T follicular helper cell (primary cell): ENCODE data around the gene SUFU.
"Not testable (repeated sequence)": the region's sequence is repeated elsewhere in the genome, so short reads cannot be mapped to it uniquely, and the experiment has no call there.

ENCODE experiments used
- DNase-seq: peaks from one replicate; pipeline ENCODE4 v3.0.0-alpha.2; 2020; ENCODE audit warnings: low read depth

The SUFU gene

DNA sequence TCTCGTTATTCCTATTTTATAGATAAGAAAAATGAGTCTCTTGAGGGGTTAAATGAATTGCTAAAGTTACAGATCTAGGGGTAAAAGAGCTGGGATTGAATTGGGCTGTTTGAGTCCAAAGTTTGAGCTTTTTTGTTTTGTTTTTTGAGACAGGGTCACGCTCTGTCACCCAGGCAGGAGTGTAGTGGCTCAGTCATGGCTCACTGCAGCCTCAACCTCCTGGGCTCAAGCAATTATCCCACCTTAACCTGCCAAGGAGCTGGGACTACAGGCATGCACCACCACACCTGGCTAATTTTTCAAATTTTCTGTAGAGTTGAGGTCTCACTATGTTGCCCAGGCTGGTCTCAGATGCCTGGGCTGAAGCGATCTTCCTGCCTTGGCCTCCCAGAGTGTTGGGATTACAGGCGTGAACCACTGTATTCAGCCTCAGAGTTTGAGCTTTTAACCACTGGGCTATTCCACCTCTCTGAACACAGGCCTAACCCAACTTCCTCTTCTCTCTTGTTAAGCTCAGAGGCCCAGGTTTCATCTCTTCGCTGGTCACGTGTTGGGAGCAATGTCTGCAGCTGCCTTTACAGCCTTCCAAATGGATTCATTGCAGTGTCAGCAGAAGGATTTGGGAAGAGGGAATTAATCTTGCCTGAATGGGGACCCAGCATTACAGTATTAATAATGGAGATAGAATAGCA lies 8.0 kb downstream of the SUFU start:
- DNase-seq: no peak

DNA sequence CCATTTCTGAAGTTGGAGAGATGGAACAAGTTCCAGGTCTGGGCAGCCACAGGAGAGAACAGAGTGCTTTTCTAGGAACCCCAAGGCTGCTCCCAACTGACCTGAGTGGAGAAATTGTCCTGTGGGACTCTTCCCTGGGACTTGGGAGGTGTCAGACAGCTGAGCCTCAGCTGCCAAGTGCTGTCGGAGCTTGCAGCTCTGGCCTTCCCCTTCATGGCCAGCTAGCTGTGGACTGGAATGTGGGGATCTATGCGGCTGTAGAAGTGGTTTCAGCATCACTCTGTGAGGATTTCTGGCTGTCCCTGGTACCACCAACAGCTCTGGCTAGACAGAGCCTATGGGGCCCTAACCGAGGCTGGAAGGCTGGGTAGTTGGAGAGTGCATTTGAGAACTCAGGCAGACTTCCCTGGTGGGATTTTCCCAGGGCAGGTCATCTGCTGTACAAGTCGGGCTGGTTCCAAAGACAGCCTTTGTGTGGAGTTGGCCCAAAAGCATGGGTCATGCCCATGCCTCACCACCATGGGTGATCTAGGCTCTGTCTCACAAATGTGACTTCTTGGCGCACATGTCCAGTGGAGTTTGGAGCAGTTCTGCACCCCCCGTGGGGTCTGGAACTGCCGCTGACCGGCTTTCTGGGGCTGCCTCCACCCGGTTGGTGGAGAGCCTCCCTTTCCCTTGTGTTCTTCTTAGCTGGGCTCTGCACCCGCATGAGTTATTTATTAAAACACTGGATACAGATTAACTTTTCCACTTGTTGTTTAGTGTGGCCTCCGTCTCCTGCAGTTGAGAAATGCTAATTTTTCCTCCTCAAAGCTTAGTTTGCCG lies 10.9 kb downstream of the SUFU start:
- no peak for DNase-seq

DNA sequence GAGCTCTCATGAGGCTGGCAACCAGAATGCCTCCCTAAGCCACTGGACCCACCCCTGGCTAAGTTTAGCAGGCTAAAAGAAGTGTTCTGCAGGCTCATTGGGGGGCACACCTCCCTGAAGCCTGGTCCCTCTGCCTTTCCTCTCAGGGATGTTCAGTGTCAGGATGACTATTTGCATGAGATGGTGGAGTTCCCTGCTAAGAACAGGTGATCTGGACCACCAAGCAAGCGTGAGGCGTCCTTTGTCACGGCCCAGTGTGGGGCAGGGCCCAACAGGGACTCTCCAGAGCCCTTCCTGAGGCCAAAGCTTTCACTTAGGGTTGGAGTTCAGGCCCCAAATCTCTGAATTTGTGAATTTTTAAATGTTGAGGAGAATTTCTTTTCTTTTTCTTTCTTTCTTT lies 12.0 kb downstream of the SUFU start:
- no peak for DNase-seq

DNA sequence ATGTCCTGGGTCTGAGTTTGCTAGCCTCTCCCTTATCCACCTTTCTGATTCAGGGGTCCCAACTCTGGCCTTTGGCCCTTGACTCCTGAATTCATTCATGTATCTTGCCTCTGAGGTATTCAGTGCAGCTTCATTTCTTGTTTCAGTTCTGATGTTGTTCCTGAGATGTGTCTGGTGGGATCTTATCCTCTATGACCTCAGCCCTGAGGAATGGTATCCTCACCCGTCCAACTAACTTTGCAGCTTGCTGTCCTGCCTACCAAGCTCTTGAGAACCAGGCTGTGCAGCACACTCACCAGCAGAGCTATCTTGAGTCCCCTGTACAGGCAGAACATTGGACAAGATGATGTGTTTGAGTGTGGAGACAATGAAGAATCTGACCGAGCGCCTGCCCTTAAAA lies 13.8 kb downstream of the SUFU start:
- DNase-seq: no peak

DNA sequence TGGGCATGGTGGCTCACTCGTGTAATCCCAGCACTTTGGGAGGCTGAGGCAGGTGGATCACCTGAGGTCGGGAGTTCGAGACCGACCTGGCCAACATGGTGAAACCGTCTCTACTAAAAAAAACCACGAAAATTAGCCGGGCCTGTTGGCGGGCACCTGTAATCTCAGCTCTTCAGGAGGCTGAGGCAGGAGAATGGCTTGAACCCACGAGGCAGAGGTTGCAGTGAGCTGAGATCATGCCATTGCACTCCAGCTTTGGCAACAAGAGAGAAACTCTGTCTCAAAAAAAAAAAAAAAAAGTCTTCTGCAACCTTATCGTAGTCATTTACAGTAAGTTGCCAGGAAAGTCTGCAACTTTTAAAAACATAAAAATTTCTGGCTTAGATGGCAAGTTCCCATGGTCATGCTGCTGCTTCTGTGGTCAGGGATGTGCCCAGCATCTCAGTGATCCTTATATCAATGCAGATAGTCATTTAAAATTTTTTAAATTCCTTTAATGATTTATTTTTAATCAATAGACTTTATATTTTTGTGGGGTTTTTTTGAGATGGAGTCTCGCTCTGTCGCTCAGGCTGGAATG lies 15.6 kb downstream of the SUFU start:
- DNase-seq: no peak

DNA sequence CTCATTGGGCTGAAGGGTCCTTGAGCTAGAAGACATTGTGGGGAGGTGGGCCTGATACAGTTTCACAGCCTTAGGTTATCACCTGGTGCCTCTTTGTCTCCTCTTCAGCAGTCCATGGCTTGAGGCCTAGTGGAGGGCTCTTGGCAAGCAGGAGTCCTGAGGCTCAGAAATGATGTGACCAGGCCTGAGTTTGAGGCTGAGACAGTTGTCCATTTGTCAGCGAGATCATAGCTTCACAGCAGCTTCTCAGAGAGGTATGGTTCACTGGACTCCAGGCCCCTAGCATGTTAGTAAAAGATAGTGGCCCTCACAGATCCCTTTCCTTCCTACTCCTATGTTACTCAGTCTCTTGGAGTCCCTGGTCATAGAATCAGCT lies 19.1 kb downstream of the SUFU start:
- DNase-seq: no peak

DNA sequence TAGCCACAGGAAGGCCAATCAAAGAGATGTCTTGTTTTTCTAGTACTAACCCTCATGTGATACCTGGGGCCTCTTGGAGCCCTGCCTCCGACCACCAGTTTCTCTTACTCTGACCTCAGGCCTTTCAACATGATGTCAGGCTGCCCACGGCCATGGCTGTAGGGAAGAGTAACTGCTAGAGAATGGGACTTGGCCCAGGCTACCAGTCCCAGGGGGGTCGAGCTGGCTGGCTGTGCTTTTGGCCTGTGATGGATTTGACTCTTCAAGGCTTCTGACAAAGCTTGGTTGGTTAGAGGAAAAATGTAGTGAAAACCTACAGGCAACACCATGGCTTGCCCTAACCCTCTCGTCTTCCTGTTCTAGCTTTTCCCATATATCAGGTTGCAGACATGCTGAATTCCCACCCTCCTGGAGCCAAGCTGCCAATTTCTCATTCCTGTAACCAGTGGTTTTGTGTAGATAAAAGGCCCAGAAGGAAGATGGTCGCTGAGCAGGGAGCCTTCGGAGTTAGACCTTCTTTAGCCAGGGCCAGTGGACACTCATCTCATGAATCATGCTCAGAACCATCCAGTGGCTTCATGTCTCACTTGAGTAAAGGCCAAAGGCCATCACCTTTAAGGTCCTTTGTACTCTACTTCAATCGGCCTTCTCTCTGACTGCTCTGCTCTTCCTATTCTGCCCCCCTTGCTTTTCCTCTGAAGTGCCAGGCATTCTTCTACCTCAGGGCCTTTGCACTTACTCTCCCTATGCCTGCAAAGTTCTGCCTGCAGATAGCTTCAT lies 19.7 kb downstream of the SUFU start:
- DNase-seq: no peak

DNA sequence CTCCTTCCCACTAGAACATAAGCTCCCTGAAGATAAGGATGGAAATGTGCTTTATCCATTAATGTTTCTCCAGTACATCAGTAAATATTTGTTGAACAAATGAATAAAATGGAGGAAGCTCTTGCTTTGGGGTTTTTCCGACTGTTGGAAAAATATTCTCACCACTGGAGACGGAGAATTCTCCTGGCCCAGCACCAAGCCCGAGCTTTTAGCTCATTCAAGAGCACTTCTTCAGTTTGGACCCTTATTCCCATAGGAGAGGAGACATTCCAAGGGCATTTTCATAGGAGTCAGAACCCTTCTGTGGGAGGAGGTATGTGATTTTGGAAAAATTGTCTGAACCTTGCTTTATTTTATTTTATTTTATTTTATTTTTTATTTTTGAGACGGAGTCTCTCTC lies 21.0 kb downstream of the SUFU start:
- DNase-seq: no peak

DNA sequence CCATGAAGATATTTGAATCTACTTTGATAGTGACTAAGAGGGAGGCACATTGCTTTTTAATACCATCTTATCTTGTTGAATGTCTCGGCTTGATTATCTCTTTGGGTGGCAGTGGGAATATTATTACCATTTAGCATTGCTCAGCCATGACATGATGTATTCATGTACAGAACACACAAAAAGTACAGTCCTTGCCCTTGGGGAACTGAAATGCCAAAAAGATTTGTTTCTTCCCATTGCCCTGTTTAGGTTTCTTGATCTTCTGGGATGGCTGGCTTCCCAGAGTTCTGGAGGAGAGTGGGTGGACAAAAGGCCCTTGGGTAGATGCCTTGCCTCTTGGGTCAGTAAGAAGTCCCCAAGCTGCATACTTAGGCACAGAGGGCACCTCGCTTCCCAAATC lies 23.8 kb downstream of the SUFU start:
- no peak for DNase-seq

DNA sequence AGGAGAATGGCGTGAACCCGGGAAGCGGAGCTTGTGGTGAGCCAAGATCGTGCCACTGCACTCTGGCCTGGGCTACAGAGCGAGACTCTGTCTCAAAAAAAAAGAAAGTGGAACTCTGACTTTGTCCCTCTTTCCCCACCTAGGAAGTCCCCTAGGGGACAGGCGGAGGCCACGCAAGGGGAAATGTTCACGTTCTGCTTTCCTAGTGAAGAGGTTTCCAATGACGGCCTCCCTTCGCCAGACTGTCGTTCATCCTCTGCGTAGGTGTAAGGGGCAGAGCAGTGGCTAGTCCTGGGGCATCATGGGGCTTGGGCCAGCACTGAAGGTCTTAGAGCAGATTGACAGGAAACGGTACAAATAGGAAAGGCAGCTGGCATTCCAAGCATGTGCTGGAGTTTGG lies 30.6 kb downstream of the SUFU start:
- no peak for DNase-seq

DNA sequence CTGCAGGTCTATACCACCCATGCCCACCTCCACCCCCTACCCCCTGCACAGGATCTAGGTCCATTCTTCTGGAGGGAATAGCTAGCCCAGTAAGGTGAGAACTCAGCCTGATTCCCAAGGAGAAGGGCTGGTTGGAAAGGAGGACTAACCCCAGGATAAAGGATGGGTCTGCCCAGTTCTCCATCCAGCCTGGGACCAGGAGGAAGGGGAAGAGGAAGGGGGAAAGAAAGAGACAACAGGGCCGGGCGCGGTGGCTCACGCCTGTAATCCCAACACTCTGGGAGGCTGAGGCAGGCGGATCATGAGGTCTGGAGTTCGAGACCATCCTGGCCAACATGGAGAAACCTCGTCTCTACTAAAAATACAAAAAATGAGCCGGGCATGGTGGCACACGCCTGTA lies 31.2 kb downstream of the SUFU start:
- not testable (repeated sequence) for DNase-seq

DNA sequence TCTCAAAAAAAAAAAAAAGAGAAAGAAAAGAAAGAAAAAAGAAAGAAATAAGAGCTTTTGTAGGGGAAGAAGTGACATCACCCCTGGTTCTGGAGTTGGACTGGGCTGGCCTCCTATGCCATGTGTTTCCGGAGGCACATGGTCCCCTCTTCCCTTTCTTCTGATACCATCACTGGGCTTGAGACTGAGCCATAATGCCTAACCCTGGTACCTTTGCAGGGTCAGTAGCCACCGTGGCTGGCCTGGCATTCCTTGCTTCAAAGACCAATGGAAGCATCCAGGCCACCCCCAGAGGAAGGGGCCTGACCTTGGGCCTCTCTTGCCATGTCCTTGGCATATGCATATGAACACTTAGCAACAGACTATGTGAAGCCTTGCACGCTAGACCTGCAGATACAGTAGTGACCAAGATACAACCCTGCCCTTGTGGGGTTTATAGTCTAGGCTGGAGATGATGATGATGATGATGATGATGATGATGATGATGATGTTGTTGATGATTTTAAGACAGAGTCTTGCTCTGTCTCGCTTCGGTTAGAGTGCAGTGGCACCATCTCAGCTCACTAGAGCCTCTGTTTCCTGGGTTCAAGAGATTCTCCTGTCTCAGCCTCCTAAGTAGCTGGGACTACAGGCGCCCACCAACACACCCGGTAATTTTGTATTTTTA lies 31.8 kb downstream of the SUFU start:
- no peak for DNase-seq

DNA sequence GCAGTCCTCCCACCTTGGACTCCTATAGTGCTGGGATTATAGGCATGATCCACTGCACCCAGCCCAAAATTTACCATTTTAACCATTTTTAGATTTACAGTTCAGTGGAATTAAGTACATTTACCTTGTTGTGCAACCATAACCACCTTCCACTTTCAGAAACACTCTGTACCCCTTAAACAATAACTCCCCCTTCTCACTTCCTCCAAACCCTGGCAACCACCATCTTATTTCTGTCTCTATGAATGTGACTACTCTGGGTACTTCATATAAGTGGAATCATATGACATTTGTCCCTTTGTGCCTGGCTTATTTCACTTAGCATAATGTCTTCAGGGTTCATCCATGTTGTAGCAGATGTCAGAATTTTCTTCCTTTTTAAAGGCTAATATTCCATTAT lies 33.6 kb downstream of the SUFU start:
- no peak for DNase-seq

DNA sequence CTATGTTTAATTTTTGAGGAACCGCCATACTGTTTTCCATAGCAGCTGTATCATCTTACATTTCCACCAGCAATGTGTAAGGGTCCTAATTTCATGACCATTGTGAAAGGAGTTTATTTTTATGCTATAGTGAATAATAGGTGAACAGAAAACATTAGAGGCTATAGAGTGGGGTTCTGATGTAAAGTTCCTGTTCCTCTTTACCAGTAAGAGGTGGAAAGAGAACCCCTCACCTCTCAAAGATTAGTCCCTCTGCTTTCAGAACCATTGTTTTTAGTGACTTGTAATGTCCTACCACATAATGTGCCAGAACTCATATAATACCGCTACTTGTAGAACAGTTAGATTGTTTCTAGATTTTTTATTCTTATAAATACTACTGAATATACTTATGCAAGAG lies 34.2 kb downstream of the SUFU start:
- DNase-seq: no peak

DNA sequence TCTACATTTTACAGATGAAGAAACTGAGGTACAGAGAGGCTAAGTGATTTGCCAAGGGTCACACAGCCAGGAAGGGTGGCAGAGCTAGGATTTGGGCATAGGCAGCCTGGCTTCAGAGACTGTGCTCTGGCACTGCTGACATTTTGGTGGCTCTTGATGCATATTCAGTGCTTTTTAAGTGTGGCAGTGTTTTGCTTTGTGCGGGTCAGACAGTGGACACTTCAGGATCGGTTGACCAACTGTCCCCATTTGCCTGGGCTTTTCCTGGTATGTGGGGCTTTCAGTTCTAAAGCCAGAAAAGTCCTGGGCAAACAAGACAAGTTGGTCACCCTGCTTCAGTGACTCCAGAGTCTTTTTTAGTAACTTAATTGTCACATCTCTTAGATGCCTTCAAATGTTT lies 35.0 kb downstream of the SUFU start:
- DNase-seq: no peak

DNA sequence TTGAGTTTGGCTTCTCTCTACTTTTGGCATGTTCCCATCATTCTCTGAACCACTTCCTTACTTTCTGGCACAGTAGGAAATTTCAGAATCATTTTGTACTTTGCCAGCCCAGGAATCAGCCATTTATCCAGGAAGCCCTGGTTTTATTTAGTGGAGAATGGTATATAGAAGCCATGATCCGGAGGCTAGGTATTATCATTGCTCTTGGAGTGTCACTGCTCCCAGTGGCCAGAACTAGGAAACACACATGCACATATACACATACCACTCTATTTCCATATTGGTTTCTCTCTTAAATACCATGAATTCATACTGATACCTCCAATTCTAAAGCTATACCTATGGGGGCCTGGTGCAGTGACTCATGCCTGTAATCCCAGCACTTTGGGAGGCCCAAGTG lies 36.3 kb downstream of the SUFU start:
- DNase-seq: no peak

DNA sequence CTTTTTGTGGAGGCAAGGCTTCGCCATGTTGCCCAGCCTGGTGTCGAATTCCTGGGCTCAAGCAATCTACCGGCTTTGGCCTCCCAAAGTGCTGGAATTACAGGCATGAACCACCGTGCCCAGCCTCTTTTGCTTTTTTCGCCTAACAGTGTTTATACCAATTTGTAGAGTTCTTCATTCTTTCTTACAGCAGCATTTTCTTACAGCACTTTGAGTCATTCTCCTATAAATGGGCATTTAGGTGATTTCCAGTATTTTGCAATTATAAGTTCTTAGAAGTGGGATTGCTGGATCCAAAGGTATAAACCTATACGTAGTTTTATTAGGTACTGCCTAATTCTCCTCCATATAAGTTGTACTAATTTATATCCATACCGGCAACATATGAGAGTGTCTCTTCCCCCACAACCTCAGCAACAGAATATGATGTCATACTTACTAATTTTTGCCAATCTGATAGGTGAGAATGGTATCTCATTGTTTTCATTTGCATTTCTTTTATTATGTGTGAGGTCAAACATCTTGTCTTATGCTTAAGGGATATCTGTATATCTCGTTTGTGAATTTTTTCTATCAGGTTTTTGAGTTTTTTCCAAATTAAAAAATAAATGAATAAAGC lies 39.1 kb downstream of the SUFU start:
- no peak for DNase-seq

DNA sequence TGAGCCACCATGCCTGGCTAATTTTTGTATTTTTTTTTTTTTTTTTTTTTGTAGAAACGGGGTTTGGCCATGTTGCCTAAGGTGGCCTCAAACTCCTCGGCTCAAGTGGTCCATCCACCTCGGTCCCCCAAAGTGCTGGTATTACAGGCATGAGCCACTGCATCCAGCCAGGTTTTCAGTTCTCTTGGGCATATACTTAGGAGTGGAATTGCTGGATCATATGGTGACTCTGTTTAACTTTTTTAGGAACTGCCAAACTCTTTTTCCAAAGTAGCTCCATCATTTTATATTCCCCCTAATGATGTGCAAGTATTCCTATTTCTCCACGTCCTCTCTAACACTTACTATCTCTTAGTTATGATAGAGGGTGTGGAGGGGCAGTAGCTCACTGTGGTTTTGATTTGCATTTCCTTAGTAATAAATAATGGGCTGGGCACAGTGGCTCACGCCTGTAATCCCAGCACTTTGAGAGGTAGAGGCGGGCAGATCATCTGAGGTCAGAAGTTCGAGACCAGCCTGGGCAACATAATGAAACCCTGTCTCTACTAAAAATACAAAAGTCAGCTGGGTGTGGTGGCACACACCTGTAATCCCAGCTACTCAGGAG lies 41.6 kb downstream of the SUFU start:
- DNase-seq: no peak

DNA sequence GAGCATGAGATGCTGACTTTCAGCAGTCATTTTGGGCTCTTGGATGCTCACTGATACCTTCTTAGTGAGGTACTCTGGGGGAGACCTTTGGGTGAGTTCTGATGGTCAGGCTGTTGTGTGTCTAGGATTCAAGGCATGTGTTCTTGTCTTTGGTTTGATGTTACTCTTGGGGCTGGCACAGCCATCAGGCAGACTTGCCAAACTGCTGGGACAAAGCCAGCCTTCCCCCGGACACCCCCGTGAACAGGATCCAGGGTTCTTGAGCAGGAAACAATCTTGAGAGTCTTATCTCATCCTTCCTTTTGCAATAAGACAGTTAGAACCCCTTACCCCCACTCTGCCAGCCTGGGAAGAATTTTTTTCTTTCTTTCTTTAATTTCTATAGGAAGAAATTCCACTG lies 42.2 kb downstream of the SUFU start:
- no peak for DNase-seq

DNA sequence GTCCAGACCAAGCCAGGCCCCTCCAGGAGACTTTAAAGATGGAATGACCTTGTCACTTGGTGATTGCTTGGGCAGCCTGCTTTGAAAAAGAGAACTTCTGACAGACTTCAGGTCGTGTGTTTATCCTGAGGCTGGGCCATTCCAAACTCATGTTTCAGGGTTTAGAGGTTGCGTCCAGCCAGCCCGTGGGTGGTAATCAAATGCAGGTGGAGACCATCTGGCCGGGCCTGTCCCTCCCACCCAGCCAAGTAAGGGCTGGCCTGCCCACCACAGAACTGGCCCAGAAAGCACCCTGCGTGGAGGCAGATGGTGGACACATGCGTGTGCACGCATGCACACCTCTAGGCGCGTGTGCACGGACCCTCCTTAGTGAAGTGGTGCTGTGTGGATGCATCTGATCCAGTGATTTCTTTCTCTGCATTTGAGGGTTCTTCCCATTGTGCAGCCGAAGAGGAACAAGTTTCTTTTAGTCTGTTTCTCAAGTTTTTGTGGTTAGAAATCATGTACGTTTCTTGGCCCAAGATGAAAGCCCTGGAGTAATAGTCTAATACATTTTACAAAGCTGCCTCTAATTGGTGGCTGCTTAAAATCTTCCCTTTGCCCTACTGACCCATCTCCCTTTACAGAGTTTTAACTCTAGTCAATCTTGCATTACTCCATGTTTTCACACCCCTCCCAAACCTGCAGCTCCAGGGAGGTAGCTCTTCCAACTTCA lies 43.0 kb downstream of the SUFU start:
- DNase-seq: no peak

DNA sequence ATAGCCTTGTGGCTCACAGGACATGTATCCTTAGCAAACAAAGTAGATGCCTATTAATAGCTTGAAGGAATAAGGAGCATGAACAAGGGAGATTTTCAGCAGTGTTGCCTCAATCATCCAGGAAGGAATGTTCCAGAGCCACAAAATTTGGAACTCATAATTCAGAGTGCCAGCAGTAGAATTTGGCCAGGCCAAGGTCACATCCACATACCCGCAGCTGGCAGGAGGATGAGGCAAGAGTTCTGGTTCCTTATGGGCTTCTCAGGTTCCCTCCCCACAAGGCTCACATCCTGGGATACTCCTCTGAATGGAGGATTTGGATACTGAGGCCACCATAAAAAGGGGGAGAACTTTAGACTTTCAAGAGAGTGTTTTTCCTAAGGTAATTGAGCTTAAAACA lies 45.8 kb downstream of the SUFU start:
- no peak for DNase-seq
